GM18502 (cell line): ENCODE results near the gene KLHL17.
"Not testable (repeated sequence)": the region's sequence is repeated elsewhere in the genome, so short reads cannot be mapped to it uniquely, and the experiment has no call there.

Experiments used
- ATAC-seq: cut with Tn5 transposase; IDR thresholded peaks from one replicate; pipeline ENCODE4 v1.9.1; 2021; ENCODE audit warnings: mild to moderate bottlenecking; ENCODE audit not compliant: unreplicated experiment, poor library complexity

The KLHL17 gene

DNA sequence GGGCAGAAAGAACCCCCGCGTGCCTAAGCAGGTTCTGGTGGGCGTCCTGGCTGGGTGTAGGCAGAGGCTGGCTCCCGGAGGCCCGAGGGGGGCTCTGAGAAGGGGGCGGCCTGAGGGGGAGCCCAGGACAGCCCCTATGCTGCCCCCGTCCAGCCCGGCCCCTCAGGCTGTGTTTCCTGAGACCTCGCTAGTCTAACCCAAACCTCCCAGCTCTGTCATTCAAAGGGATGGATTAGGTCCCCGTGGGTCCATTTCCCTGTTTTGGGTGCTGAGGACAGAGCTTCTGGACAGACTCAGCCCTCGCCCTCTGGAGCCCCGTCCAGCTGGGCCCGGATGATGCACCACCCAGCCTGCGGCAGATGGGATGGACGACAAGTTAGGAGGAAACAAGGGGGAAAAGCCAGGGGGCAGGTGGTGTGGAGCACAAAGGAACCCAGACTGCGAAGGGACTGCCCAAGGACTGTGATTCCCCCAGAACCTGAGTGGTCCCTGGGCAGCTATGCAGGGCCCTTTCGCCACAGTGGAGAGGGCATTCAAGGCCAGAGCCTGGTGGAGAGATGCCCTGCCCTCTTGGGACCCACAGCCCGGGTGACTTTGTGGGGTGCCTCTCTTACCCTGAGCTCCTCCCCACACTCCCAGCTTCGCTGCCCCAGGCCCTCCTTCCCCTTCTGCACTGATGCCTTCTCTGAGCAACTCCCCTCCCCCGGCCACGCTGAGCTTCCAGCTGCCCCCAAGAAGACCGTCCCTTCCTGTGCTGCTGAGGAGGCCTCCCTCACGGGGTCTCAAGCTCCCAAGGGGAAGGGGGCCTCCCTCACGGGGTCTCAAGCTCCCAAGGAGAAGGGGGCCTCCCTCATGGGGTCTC, 36.7 kb downstream of the KLHL17 start:
- ATAC-seq, result no peak

GRCh38 chr1:997713-997992, 37.3 kb downstream of the KLHL17 start:
- no peak for ATAC-seq

DNA sequence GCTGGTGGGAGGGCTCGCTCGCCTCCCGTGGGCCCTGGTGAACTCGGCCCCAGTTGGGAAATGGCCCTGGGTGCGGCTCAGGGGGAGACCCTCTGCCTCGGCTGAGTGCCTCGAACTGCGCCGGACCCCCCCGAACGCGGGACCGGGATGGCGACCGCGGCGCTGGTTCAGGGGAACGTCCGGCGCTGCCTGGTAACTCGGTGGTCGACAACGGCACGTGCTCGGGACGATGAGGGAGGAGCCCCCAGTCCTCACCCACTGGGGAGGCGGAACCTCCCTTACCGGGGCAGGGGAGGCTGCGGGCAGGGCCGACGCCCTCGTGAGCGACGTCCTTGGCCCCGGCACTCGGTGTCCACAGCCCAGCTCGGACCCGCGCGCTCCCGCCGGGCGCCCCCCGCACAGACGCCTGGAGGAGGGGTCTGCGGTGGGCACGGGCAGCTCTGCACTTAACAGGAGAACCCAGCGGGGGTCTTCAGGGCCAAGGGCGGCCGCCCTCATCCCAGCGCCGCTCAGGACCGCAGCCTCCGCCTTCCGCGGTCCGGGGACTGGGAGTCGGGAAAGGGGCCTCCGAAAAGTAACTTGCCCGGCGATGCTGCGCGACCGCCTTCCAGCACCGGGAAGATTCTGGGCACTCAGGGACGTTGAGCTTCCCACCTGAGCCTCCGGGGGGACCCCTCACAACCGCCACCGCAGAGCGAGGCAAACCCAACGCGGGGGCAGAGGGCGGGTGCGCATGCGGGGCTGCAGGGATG, 37.8 kb downstream of the KLHL17 start:
- ATAC-seq, result no peak

GRCh38 chr1:998745-998994, 38.3 kb downstream of the KLHL17 start:
- ATAC-seq, result no peak

GRCh38 chr1:998995-999724, 38.8 kb downstream of the KLHL17 start:
- no peak for ATAC-seq

GRCh38 chr1:999725-1000356, 39.5 kb downstream of the KLHL17 start, which contains the start of gene HES4:
Gene HES4, minus strand, starts transcription at chr1:1000097. Its CDS starts 124 bp downstream, at chr1:999973.
- ATAC-seq, result peak; percentile 48

GRCh38 chr1:1000357-1001056, 40.1 kb downstream of the KLHL17 start:
- ATAC-seq, result peak; percentile 34

GRCh38 chr1:1001057-1001783, 40.8 kb downstream of the KLHL17 start:
- no peak for ATAC-seq

DNA sequence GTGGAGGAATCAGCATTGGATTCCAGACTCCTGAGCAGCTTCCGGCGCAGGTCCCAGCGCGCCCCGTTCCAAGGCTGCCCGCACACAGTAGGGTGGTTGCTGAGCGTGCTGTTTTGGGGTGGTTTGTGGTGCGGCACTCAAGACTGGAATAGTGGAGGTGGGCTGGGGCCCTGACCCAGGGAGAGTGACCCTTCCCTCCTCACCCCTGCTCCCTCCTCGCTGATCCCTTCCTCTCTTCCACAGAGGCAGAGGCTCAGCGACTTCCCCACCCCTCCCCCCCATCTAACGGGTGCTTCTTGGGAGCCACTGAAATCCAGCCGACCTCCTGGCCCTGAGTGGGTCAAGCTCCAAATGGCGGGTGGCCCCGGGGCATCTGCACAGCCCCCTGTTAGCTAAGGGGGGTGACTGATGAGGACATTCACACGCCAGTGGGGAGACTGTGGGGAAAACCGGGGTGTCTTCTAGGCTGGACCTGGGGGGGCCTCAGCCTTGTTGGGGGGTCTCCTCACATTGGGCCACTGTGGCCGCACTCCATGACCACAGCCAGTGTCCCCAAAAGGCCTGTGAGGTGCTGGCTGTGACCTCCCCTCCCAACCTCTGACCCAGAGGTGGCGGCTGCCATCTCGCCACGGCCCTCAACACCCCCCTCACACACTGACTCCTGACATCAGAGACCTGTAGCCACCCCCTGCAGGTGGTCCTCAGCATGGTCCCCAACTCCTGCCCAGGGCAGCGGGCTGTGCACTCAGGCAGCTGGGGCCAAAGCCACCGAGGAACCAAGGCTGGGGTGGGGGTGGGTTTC, 43.4 kb downstream of the KLHL17 start:
- ATAC-seq, result no peak

GRCh38 chr1:1004420-1004779, 44.0 kb downstream of the KLHL17 start:
- no peak for ATAC-seq

GRCh38 chr1:1004780-1005697, 44.7 kb downstream of the KLHL17 start:
- no peak for ATAC-seq

- ATAC-seq, result no peak
These were observed 45.5 kb downstream of the KLHL17 start for GRCh38 chr1:1005774-1006304.

GRCh38 chr1:1006305-1007159, 46.1 kb downstream of the KLHL17 start:
- no peak for ATAC-seq

- not testable (repeated sequence) for ATAC-seq
These were observed 49.7 kb downstream of the KLHL17 start for GRCh38 chr1:1010131-1010530.

DNA sequence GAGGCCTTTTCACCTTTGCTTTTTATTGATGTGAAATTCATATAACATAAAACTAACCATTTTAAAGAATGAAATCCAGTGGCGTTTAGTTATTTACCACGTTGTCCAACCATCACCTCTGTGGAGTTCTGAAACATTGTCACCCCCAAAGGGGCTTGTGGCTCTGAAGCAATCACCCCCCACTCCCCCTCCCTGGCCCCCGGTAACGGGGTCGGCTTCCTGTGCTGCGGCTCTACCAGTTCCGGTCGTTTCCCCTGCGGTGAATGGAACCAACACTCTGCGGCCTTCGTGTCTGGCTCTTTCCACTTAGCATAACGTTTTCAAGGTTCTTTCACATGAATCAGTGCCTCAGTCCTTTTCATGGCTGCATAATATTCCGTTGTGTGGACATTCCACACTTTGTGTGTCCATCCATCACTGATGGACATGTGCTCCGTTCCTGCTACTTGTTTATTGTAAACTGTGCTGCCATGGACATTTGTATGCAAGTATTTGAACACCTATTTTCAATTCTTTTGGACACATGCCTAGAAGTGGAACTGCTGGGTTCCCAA, 51.1 kb downstream of the KLHL17 start:
- no peak for ATAC-seq

DNA sequence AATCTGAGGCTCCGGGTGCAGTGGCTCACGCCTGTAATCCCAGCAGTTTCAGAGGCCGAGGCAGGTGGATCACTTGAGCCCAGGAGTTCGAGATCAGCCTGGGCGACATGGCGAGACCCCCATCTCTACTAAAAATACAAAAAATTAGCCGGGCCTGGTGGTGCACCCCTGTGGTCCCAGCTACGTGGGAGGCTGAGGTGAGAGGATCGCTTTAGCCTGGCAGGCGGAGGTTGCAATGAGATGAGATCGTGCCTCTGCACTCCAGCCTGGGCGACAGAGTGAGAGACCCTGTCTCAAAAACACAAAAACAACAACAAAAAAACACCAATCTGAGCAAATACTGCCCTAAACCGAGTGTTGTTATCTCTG, 52.3 kb downstream of the KLHL17 start:
- not testable (repeated sequence) for ATAC-seq
